Astrocyte (in vitro differentiated cells and primary cell): ENCODE measurements around the gene PYGO2. TPM values are rescaled to one million over a fixed set of nuclear protein-coding genes. Genes with fewer than 3 reads are reported as not detected.

ENCODE experiments used
- DNase-seq: peaks from one replicate; pipeline ENCODE4 v3.0.0-alpha.2; 2010; ENCODE audit warnings: low read depth
- FAIRE-seq: peaks from 2 replicates; lab custom pipeline; 2011; peaks lifted over from hg19 to GRCh38; lab: Jason Lieb, UNC
- H2AFZ ChIP-seq: 2 replicates; pipeline ENCODE4 v1.6.0; 2012; ENCODE audit warnings: low read depth, low read length, inconsistent platforms
- H3K27ac ChIP-seq: 2 replicates; pipeline ENCODE4 v1.5.1; 2011; ENCODE audit warnings: low read depth, low read length, inconsistent platforms
- H3K27me3 ChIP-seq: 2 replicates; pipeline ENCODE4 v1.6.0; 2011; ENCODE audit warnings: low read length, inconsistent platforms; ENCODE audit not compliant: insufficient read depth
- H3K36me3 ChIP-seq: 2 replicates; pipeline ENCODE4 v1.5.1; 2011; ENCODE audit warnings: low read length, inconsistent platforms; ENCODE audit not compliant: insufficient read depth
- H3K4me1 ChIP-seq: 2 replicates; pipeline ENCODE4 v1.5.1; 2011; ENCODE audit warnings: low read length, inconsistent platforms; ENCODE audit not compliant: insufficient read depth
- H3K4me2 ChIP-seq: 2 replicates; pipeline ENCODE4 v1.6.0; 2012; ENCODE audit warnings: low read length, inconsistent platforms
- H3K4me3 ChIP-seq: 2 replicates; pipeline ENCODE4 v1.5.1; 2011; ENCODE audit warnings: low read depth, mild to moderate bottlenecking, low read length, inconsistent platforms; ENCODE audit not compliant: insufficient read depth
- H3K79me2 ChIP-seq: 2 replicates; pipeline ENCODE4 v1.6.0; 2012; ENCODE audit warnings: mild to moderate bottlenecking, low read length, inconsistent platforms; ENCODE audit not compliant: insufficient read depth
- H3K9ac ChIP-seq: 2 replicates; pipeline ENCODE4 v1.6.0; 2012; ENCODE audit warnings: mild to moderate bottlenecking, low read length, inconsistent platforms
- H3K9me3 ChIP-seq: 2 replicates; pipeline ENCODE4 v1.5.1; 2012; ENCODE audit warnings: low read depth, mild to moderate bottlenecking, low read length, inconsistent platforms; ENCODE audit not compliant: insufficient read depth
- H4K20me1 ChIP-seq: 2 replicates; pipeline ENCODE4 v1.6.0; 2012; ENCODE audit warnings: low read length, inconsistent platforms; ENCODE audit not compliant: insufficient read depth
- H3K27ac Mint-ChIP-seq: one replicate; pipeline ENCODE4 v1.8.0; 2021; ENCODE audit warnings: mild to moderate bottlenecking, mixed read lengths; ENCODE audit not compliant: unreplicated experiment
- H3K27me3 Mint-ChIP-seq: one replicate; pipeline ENCODE4 v1.8.0; 2021; ENCODE audit warnings: low read depth, mixed read lengths; ENCODE audit not compliant: unreplicated experiment
- H3K36me3 Mint-ChIP-seq: one replicate; pipeline ENCODE4 v1.8.0; 2021; ENCODE audit warnings: low read depth, mixed read lengths; ENCODE audit not compliant: unreplicated experiment
- H3K4me1 Mint-ChIP-seq: one replicate; pipeline ENCODE4 v1.8.0; 2021; ENCODE audit warnings: low read depth, mixed read lengths; ENCODE audit not compliant: unreplicated experiment
- H3K4me3 Mint-ChIP-seq: one replicate; pipeline ENCODE4 v1.8.0; 2021; ENCODE audit warnings: mild to moderate bottlenecking, moderate library complexity, mixed read lengths; ENCODE audit not compliant: unreplicated experiment
- H3K9me3 Mint-ChIP-seq: one replicate; pipeline ENCODE4 v1.8.0; 2021; ENCODE audit warnings: mild to moderate bottlenecking, mixed read lengths; ENCODE audit not compliant: unreplicated experiment
- EZH2 ChIP-seq: IDR thresholded peaks from 2 replicates; pipeline ENCODE4 v1.6.1; 2012; ENCODE audit warnings: mild to moderate bottlenecking, low read length, inconsistent platforms; ENCODE audit not compliant: insufficient read depth
- total RNA-seq: library from RNA; stranded (reverse); gene quantifications from 2 replicates; pipeline ENCODE4 v1.2.1, GENCODE V29; 2021
- TF ChIP-seq, protein P1 (sequence below): IDR thresholded peaks from 2 replicates; pipeline ENCODE4 v1.5.1; 2011; ENCODE audit warnings: low read depth, mild to moderate bottlenecking, inconsistent platforms, low read length, moderate library complexity; ENCODE audit not compliant: insufficient read depth

PYGO2 gene
- total RNA-seq, 1 donor from 2014 or later: 21.8 TPM

DNA sequence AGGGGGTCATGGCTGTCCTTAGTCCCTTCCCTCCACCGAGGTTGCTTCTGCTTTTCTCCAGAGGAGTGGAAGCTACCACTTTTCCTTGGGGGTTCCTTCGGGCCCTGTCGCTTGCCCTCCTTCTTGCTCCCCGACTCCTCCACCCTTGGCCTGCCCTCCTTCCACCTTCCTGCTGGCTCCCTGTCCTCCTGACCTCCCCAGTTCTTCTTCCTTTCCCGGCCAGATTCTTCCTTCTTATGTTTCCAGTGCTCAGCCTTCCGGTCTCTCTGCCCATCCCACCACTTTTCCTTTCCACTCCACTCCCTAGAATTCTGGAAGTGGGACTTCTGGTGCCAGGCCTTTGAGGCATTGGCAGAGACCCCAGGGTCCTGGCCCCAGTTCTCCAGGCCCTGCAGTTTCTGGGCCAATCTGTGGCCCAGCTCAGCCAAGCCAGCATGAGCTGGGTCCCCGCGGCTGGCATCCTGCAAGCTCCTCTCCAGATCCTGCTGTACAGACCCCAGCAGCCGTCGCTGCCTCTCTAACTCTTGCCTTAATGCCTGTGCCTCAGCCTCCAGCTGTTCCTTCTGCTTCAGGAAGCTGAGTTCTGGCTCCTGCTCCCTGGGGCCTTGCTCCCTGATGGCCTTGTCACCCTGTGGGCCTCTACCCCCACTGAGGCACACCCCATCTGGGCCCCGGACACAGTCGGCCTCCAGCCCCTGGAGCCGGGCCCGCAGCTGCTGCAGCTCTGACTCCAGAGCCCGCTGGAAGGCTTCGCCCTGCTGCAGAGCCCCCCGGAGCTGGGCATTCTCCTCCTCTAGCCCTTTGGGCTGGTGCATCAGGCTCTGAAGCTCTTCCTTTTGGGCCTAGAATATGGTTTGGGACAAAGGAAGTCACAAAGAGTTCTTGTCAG, 15.4 kb downstream of the PYGO2 start:
- Mint-ChIP-seq H3K4me1 (peaks cover 16% of the 10 kb centered on the region), H3K4me3 (no peak overlapping the region), H3K27ac (no peak overlapping the region), H3K27me3 (no peaks in the 10 kb centered on the region), H3K9me3 (no peaks in the 10 kb centered on the region), H3K36me3 (peaks cover 13% of the 10 kb centered on the region)
- H3K4me3 ChIP-seq: no peak overlapping the region
- no peaks in the 10 kb centered on the region for H3K79me2 ChIP-seq
- H4K20me1 ChIP-seq: peaks cover 18% of the 10 kb centered on the region
- H3K36me3 ChIP-seq: peaks cover 4% of the 10 kb centered on the region
- H3K27me3 ChIP-seq: no peaks in the 10 kb centered on the region
- no peak overlapping the region for H2AFZ ChIP-seq
- no peaks in the 10 kb centered on the region for H3K9me3 ChIP-seq
- no peaks in the 10 kb centered on the region for H3K4me1 ChIP-seq
- no peak overlapping the region for H3K9ac ChIP-seq
- TF ChIP-seq EZH2: no peak
- TF ChIP-seq, protein P1, sequence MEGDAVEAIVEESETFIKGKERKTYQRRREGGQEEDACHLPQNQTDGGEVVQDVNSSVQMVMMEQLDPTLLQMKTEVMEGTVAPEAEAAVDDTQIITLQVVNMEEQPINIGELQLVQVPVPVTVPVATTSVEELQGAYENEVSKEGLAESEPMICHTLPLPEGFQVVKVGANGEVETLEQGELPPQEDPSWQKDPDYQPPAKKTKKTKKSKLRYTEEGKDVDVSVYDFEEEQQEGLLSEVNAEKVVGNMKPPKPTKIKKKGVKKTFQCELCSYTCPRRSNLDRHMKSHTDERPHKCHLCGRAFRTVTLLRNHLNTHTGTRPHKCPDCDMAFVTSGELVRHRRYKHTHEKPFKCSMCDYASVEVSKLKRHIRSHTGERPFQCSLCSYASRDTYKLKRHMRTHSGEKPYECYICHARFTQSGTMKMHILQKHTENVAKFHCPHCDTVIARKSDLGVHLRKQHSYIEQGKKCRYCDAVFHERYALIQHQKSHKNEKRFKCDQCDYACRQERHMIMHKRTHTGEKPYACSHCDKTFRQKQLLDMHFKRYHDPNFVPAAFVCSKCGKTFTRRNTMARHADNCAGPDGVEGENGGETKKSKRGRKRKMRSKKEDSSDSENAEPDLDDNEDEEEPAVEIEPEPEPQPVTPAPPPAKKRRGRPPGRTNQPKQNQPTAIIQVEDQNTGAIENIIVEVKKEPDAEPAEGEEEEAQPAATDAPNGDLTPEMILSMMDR: no peak
- no peak for FAIRE-seq
- no peak for DNase-seq
- H3K4me2 ChIP-seq: no peak overlapping the region
- no peak overlapping the region for H3K27ac ChIP-seq

DNA sequence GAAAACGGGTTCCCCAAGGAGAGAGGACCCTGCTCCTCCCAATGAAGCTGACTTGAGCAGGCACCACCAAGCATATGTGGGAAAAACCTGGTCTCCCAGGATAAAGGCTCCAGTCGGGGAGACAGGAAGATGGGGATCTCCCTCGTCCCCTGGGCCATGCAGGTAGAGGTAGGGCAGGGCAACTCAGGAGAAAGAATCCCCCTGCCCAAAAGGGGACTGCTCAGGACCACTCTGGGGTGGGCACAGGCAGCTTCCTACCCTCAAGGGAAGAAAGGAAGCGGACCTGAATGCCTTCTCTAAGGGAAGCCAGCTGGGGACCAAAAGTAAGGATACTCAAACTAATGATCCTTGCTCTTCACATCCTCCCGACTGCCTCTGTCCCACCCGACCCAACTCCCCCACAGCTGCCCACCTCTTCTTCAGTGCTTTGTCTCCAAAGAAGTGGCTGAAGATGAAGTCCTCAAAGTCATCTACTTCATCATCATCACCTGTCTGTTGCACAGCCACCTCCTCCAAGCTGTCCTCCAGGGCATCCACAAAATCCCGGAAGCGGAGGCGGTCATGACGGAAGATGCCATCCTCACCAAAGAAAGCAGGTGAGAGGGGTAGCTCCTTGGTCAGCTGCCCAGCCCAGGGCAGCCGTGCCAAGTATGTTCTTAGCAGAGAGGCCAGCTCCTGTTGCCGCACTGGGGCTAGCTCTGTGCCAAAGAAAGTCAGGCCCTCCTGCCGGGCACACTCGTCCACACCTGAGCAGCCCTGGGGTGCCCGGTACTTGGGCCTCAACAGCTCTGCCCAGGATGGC, 16.2 kb downstream of the PYGO2 start:
- Histone ChIP-seq H3K36me3 (no peaks in the 10 kb centered on the region), H3K27me3 (no peaks in the 10 kb centered on the region), H3K9me3 (no peaks in the 10 kb centered on the region), H3K4me1 (no peaks in the 10 kb centered on the region), H3K9ac (no peak overlapping the region), H3K27ac (no peak overlapping the region), H3K79me2 (no peaks in the 10 kb centered on the region), H2AFZ (no peak overlapping the region), H4K20me1 (peaks cover 11% of the 10 kb centered on the region), H3K4me3 (no peak overlapping the region), H3K4me2 (no peak overlapping the region)
- H3K9me3 Mint-ChIP-seq: no peaks in the 10 kb centered on the region
- H3K36me3 Mint-ChIP-seq: peaks cover 11% of the 10 kb centered on the region
- DNase-seq (no peak), FAIRE-seq (no peak)
- H3K27me3 Mint-ChIP-seq: no peaks in the 10 kb centered on the region
- no peak overlapping the region for H3K4me3 Mint-ChIP-seq
- peaks cover 23% of the 10 kb centered on the region for H3K4me1 Mint-ChIP-seq
- H3K27ac Mint-ChIP-seq: no peak overlapping the region
- TF ChIP-seq, protein P1: no peak
- TF ChIP-seq EZH2: no peak
